Heart right ventricle (tissue), 16 donors: ENCODE data around the gene TNS1. TPM values are rescaled to one million over a fixed set of nuclear protein-coding genes. Genes with fewer than 3 reads are reported as not detected.

Source experiments
- ATAC-seq, 8 donors: fragments of 200-7000 bp; cut with Tn5 transposase; one replicate each; pipeline ENCODE4 v1.9.1; 2020; ENCODE audit warnings: mild to moderate bottlenecking in 8 of 8, moderate library complexity in 8 of 8, moderate number of reproducible peaks in 1 of 8
- DNase-seq, 2 donors: peaks; one replicate each; pipeline ENCODE4 v3.0.0-alpha.2; 2020
- H3K27ac ChIP-seq, 10 donors: fragments of 200-600 bp; sonication (generic) in 2 of 10; one replicate each; pipeline versions ENCODE4 v1.5.0 to v1.8.0; 2020 to 2022; ENCODE audit warnings: mild to moderate bottlenecking in 3 of 10
- H3K27me3 ChIP-seq, 7 donors: fragments of 200-600 bp; one replicate each; pipeline ENCODE4 v1.8.0; 2021 to 2022; ENCODE audit warnings: mild to moderate bottlenecking in 2 of 7
- H3K36me3 ChIP-seq, 9 donors: fragments of 200-600 bp; sonication (generic) in 1 of 9; one replicate each; pipeline versions ENCODE4 v1.5.0 to v1.8.0; 2020 to 2022; ENCODE audit warnings: mild to moderate bottlenecking in 2 of 9
- H3K4me1 ChIP-seq, 9 donors: fragments of 200-600 bp; sonication (generic) in 1 of 9; one replicate each; pipeline versions ENCODE4 v1.5.0 to v1.8.0; 2020 to 2022; ENCODE audit warnings: mild to moderate bottlenecking in 4 of 9
- H3K4me3 ChIP-seq, 10 donors: fragments of 200-600 bp; sonication (generic) in 2 of 10; one replicate each; pipeline versions ENCODE4 v1.5.0 to v1.8.0; 2020 to 2022; ENCODE audit warnings: mild to moderate bottlenecking in 7 of 10, moderate library complexity in 2 of 10
- H3K9me3 ChIP-seq, 11 donors: fragments of 200-600 bp in 10 of 11; sonication (generic) in 2 of 11; one replicate each; pipeline versions ENCODE4 v1.5.0 to v1.8.0; 2013 to 2022; ENCODE audit warnings: mild to moderate bottlenecking in 2 of 11, control low read depth in 1 of 11, moderate library complexity in 1 of 11
- WGBS, 2 donors: extraction: QIAGEN DNeasy Blood & Tissue Kit; methylation state at CpG; one replicate each; pipeline ENCODE4 v1.1.7; 2013; ENCODE audit warnings: inconsistent platforms in 1 of 2; 5-methylcytosine and 5-hydroxymethylcytosine counted together
- intact Hi-C, 10 donors: fragments of 100-400 bp; cut with DNase I; formaldehyde crosslinking; loops; one replicate each; pipeline versions ENCODE4 v1.11.1 to v1.14.2; 2022
- polyA plus RNA-seq, 2 donors: library from polyadenylated mRNA; stranded (reverse); fragments of 200-250 nt; gene quantifications; one replicate each; pipeline ENCODE4 v1.2.3, GENCODE V29; 2013
- total RNA-seq, 10 donors: library from RNA; stranded (reverse); fragmentation: NEBNext Ultra II Directional in 3 of 10; extraction: Animal tissue kit (Norgen Biotek cat#: 25700) in 3 of 10; gene quantifications; one replicate each; pipeline versions ENCODE4 v1.2.1 to v1.2.4, GENCODE V29; 2021 to 2023
- TF ChIP-seq, protein P1 (sequence below), 9 donors: fragments of 200-600 bp; sonication (generic) in 2 of 9; IDR thresholded peaks; one replicate each; pipeline versions ENCODE4 v1.5.0 to v1.8.0; 2021 to 2022; ENCODE audit warnings: antibody characterized with exemption in 9 of 9, mild to moderate bottlenecking in 5 of 9, moderate library complexity in 1 of 9
- donor health status: Arrhythmogenic right ventricular cardiomyopathy.
- donor health status: ischemic (EF 13 %, LVEDD 7.1; RV severe dilation, severe dysfunction).
- donor health status: healthy with polysubstance abuse.
- donor health status: DM: no; HTN: yes; CAD: no.
- donor health status: DM: no; HTN: no; CAD: no.
- donor health status: ischemic (EF 25% LVEDD 6.9; RV normal size, moderate dysfunction).
- donor health status: ischemic (EF 25% LVEDD 5.7; RV mildly dilated, moderate dysfunction).
- donor health status: healthy.
- donor health status: DM: yes; HTN: yes; CAD: no.
- donor health status: Ischemic cardiomyopathy.
- donor health status: ischemic (EF 35%, LVEDD 5.7; RV mildly dilated, moderate dysfunction).
- donor health status: nonischemic (EF 11% LVEDD 7.7; RV severe dilation, severe dysfunction).
- donor health status: DM: yes; HTN: yes; CAD: no.
- donor health status: PGD.
- donor health status: ischemic (EF 29% LVEDD 5.4; RV normal size, mild dysfunction).
- donor health status: nonischemic (EF 23%, LVEDD 6.1; RV moderate dilation, normal function).

Gene TNS1
- total and polyA plus RNA-seq, 12 donors, result 64.6 to 844 (median 731) TPM

DNA sequence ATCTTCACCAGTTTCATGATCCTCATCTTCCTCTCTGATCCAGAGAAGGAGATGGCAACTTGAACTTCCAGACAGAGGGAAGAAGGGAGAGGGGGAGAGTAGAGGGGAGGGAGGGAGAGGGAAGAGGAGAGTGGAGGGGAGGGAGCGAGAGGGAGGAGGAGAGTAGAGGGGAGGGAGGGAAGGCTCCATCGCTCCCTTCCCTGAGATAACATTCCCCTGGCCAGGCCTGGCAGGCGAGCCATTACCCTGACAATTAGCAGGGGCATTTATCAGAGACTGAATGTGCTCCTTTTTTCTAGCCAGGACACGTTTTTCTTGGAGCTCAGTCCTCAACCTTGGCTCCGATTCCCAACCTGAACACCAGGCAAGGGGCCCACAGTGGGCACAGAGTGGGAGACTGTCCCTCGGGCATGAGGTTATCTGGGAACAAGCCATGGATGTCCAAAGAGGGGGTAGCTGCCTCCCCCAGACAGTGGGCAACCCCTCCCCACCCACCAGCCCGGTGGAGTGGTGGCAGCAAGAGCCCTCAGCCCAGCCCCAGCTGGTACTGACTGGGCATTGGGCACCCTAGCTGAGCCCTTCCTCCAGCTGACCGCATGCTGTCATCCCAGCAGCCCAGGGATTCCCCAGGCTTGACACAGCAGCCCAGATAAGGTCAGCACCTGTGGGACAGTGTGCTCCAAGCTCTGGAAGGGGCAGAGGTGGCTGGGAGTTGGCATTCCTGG is 81.8 kb downstream of the TNS1 start:
- Histone ChIP-seq H3K4me1 (peaks cover 66 to 100% (median 100%) of the 10 kb centered on the region in 9 donors), H3K27me3 (no peaks in the 10 kb centered on the region), H3K4me3 (no peak overlapping the region), H3K36me3 (peaks cover 0 to 45% (median 20%) of the 10 kb centered on the region in 9 donors), H3K27ac (peak overlapping the region; percentile 83 to 99 (median 95)), H3K9me3 (no peaks in the 10 kb centered on the region)
- peak in 1 of 2 donors; percentile 72 for DNase-seq
- intact Hi-C loops, result no loop called here
- peak; percentile 54 to 76 (median 66) for ATAC-seq
- TF ChIP-seq, protein P1, sequence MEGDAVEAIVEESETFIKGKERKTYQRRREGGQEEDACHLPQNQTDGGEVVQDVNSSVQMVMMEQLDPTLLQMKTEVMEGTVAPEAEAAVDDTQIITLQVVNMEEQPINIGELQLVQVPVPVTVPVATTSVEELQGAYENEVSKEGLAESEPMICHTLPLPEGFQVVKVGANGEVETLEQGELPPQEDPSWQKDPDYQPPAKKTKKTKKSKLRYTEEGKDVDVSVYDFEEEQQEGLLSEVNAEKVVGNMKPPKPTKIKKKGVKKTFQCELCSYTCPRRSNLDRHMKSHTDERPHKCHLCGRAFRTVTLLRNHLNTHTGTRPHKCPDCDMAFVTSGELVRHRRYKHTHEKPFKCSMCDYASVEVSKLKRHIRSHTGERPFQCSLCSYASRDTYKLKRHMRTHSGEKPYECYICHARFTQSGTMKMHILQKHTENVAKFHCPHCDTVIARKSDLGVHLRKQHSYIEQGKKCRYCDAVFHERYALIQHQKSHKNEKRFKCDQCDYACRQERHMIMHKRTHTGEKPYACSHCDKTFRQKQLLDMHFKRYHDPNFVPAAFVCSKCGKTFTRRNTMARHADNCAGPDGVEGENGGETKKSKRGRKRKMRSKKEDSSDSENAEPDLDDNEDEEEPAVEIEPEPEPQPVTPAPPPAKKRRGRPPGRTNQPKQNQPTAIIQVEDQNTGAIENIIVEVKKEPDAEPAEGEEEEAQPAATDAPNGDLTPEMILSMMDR (IDR thresholded peaks at IDR 0.05), result no peak
- 26 to 35% methylated on average over 8 of the region's 8 CpGs for WGBS, 2 donors

DNA sequence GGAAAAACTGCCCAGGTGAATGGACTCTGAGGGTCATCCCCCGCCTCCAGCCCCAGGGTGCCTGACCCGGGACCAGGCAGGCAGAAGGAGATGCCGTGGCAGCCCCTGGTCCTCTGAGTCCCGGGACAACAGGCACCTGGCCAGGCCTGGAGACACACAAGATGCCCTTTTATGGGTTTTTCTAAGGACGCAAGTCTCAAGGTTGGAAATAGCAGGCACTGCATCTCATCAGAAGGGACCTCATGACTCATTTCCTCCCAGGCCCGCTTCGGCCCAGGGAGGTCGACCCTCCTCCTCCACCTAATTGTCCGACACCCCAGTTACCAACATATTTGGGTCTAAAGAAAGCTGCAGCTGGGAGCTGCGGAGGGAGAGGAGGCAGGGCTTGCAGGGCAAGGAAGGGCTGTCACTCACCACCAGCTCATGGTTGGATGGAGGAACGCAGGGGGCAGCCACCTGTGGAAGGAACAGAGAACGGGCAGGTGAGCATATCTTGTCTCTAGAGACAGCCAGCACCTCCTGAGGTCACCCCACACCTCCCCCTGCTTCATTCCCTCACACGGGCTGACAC is 82.9 kb downstream of the TNS1 start:
- TF ChIP-seq, protein P1 (IDR thresholded peaks at IDR 0.05), result no peak
- H3K27me3 ChIP-seq, result no peaks in the 10 kb centered on the region
- ATAC-seq, result peak in 5 of 8 donors; percentile 2 to 16 (median 8)
- H3K4me3 ChIP-seq, result peak overlapping the region in 4 of 10 donors; percentile 1 to 10 (median 2)
- no peaks in the 10 kb centered on the region for H3K9me3 ChIP-seq
- DNase-seq, result no peak
- H3K36me3 ChIP-seq, result peaks cover 0 to 48% (median 32%) of the 10 kb centered on the region in 9 donors
- 24 to 30% methylated on average over 13 of the region's 13 CpGs for WGBS, 2 donors
- intact Hi-C loops, result no loop called here
- H3K4me1 ChIP-seq, result peaks cover 66 to 100% (median 100%) of the 10 kb centered on the region in 9 donors
- H3K27ac ChIP-seq, result peak overlapping the region; percentile 83 to 99 (median 95)

DNA sequence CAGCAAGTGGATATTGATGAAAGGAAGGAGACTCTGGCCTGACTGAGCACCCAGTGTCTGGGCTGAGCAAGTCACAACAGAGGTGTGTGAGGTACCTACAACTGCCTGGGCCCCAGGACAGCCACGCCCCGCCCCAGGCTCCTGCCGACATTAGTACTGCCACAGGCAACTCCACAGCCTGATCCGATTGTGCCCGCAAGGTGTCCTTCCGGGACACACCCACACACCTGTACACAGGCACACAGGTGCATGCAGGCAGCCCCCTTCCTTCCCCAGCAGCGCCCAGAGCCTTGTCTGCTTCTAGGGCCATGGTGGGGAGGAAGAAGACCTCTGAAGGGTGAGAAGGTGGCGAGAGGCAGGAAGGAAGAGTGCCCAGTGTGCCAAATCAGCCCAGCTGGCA is 83.6 kb downstream of the TNS1 start:
- no peaks in the 10 kb centered on the region for H3K27me3 ChIP-seq
- WGBS, 2 donors, result 79 to 84% methylated on average over 8 of the region's 8 CpGs
- no peak for DNase-seq
- peaks cover 0 to 52% (median 36%) of the 10 kb centered on the region in 9 donors for H3K36me3 ChIP-seq
- intact Hi-C loops, result no loop called here
- H3K4me3 ChIP-seq, result peak overlapping the region in 2 of 10 donors; percentile 1 to 2
- H3K9me3 ChIP-seq, result no peaks in the 10 kb centered on the region
- H3K4me1 ChIP-seq, result peaks cover 69 to 100% (median 100%) of the 10 kb centered on the region in 9 donors
- no peak for ATAC-seq
- TF ChIP-seq, protein P1 (IDR thresholded peaks at IDR 0.05), result no peak
- peak overlapping the region; percentile 83 to 99 (median 95) for H3K27ac ChIP-seq

DNA sequence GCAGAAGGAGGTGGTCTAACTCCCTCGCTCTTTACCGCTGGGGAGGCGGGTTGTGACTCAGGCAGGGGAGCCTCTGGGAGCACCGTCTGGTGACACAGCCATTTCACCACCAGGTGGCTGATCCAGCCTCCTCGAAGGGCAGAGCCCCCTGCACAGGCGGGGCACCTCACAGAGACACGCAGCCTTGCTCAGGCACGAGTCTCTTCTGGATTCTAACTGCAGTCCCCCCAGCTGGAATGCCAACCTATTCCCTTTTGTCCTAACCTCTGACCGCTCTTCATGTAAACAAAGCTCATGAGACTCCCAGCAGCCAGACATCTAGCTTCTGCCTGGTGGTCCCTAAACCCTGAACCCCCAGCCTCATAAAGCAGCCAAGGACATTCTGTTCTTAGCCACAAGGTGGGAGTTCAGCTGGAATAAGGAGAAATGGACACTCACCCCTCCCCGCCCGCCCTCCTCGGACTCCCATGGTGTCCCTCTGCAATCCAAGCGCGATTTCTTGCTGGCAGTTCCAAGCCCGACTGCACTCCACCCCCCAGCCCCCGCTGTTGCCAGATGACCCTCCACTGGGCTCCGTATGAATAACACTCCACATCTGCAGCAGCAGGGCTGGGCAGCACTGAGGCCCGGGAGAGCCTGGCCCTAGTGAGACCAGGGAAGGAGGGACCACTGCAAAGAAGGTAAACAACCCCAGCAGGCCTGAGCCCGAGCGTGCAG is 84.3 kb downstream of the TNS1 start:
- Histone ChIP-seq H3K4me1 (peaks cover 71 to 100% (median 100%) of the 10 kb centered on the region in 9 donors), H3K4me3 (no peak overlapping the region), H3K36me3 (peaks cover 0 to 52% (median 36%) of the 10 kb centered on the region in 9 donors), H3K9me3 (no peaks in the 10 kb centered on the region), H3K27ac (peak overlapping the region; percentile 83 to 99 (median 95)), H3K27me3 (no peaks in the 10 kb centered on the region)
- intact Hi-C loops, result no loop called here
- TF ChIP-seq, protein P1 (IDR thresholded peaks at IDR 0.05), result peak in 8 of 9 donors; percentile 6 to 47 (median 36)
- WGBS, 2 donors, result 32 to 40% methylated on average over 20 of the region's 20 CpGs
- DNase-seq (no peak), ATAC-seq (no peak)
